ENCODE data around the gene DDI2. TPM values are rescaled to one million over a fixed set of nuclear protein-coding genes. Genes with fewer than 3 reads are reported as not detected.

DDI2 gene
- total RNA-seq, 2 experiments from 2014 or later = 26.3 to 28.2 TPM

- Mint-ChIP-seq H3K4me3 (no peak overlapping the region), H3K9me3 (no peaks in the 10 kb centered on the region), H3K27ac (no peak overlapping the region), H3K4me1 (ENCODE audit: low read depth) (peaks cover 23% of the 10 kb centered on the region), H3K36me3 (peaks cover 7% of the 10 kb centered on the region), H3K27me3 (no peaks in the 10 kb centered on the region)
- intact Hi-C loops (cut with micrococcal nuclease) = no loop called here
- no peak for DNase-seq
- ChIA-PET CTCF (no interaction called here), POLR2A (no interaction called here)
Measured at GRCh38 chr1:15701784-15702183, 84.5 kb downstream of the DDI2 start.

- Mint-ChIP-seq H3K4me3 (no peak overlapping the region), H3K4me1 (ENCODE audit: low read depth) (peaks cover 16% of the 10 kb centered on the region), H3K27ac (no peak overlapping the region), H3K27me3 (no peaks in the 10 kb centered on the region), H3K36me3 (peaks cover 7% of the 10 kb centered on the region), H3K9me3 (no peaks in the 10 kb centered on the region)
- intact Hi-C loops (cut with micrococcal nuclease) = no loop called here
- ChIA-PET CTCF (no interaction called here), POLR2A (no interaction called here)
- DNase-seq = no peak
Measured at GRCh38 chr1:15702722-15703550, 85.7 kb downstream of the DDI2 start.

GRCh38 chr1:15703562-15703961 lies 86.3 kb downstream of the DDI2 start:
- intact Hi-C loops (cut with micrococcal nuclease) = no loop called here
- peaks cover 7% of the 10 kb centered on the region for H3K36me3 Mint-ChIP-seq
- no peaks in the 10 kb centered on the region for H3K9me3 Mint-ChIP-seq
- H3K27me3 Mint-ChIP-seq = no peaks in the 10 kb centered on the region
- no peak for DNase-seq
- POLR2A ChIA-PET = no interaction called here
- H3K27ac Mint-ChIP-seq = no peak overlapping the region
- H3K4me1 Mint-ChIP-seq (ENCODE audit: low read depth) = peaks cover 16% of the 10 kb centered on the region
- CTCF ChIA-PET = interaction anchor here (1.2 kb wide), 1 partner anchor 112 kb away, joined by 5 read pairs; no protein-coding TSS in a partner anchor
- no peak overlapping the region for H3K4me3 Mint-ChIP-seq

- ChIA-PET CTCF (interaction anchor here (1.2 kb wide), 1 partner anchor 111 kb away, joined by 5 read pairs; no protein-coding TSS in a partner anchor), POLR2A (interaction anchor here (1.3 kb wide), 1 partner anchor 20 kb away, joined by 3 read pairs; no protein-coding TSS in a partner anchor)
- H3K9me3 Mint-ChIP-seq = no peaks in the 10 kb centered on the region
- no peak for DNase-seq
- H3K4me3 Mint-ChIP-seq = no peak overlapping the region
- intact Hi-C loops (cut with micrococcal nuclease) = no loop called here
- peaks cover 13% of the 10 kb centered on the region for H3K4me1 Mint-ChIP-seq (ENCODE audit: low read depth)
- peaks cover 4% of the 10 kb centered on the region for H3K36me3 Mint-ChIP-seq
- no peaks in the 10 kb centered on the region for H3K27me3 Mint-ChIP-seq
- no peak overlapping the region for H3K27ac Mint-ChIP-seq
Measured at GRCh38 chr1:15704526-15705183, 87.4 kb downstream of the DDI2 start.

- no peak for DNase-seq
- Mint-ChIP-seq H3K27me3 (no peaks in the 10 kb centered on the region), H3K9me3 (no peaks in the 10 kb centered on the region), H3K36me3 (peaks cover 4% of the 10 kb centered on the region), H3K4me3 (no peak overlapping the region), H3K27ac (no peak overlapping the region), H3K4me1 (ENCODE audit: low read depth) (peaks cover 13% of the 10 kb centered on the region)
- intact Hi-C loops (cut with micrococcal nuclease) = no loop called here
- ChIA-PET CTCF (no interaction called here), POLR2A (interaction anchor here (1.3 kb wide), 1 partner anchor 20 kb away, joined by 3 read pairs; no protein-coding TSS in a partner anchor)
Measured at GRCh38 chr1:15705184-15705566, 87.9 kb downstream of the DDI2 start.

- CTCF ChIA-PET = interaction anchor here (0.6 to 0.7 kb wide), 2 partner anchors 128 to 377 kb away, joined by 3 to 4 read pairs; no protein-coding TSS in a partner anchor
- POLR2A ChIA-PET = no interaction called here
- H3K36me3 Mint-ChIP-seq = peaks cover 4% of the 10 kb centered on the region
- no peak for DNase-seq
- H3K9me3 Mint-ChIP-seq = no peaks in the 10 kb centered on the region
- intact Hi-C loops (cut with micrococcal nuclease) = no loop called here
- no peaks in the 10 kb centered on the region for H3K27me3 Mint-ChIP-seq
- H3K4me1 Mint-ChIP-seq (ENCODE audit: low read depth) = peaks cover 13% of the 10 kb centered on the region
- no peak overlapping the region for H3K27ac Mint-ChIP-seq
- H3K4me3 Mint-ChIP-seq = no peak overlapping the region
Measured at GRCh38 chr1:15706751-15707150, 89.5 kb downstream of the DDI2 start.

GRCh38 chr1:15707239-15707925 lies 90.1 kb downstream of the DDI2 start:
- Mint-ChIP-seq H3K27me3 (no peaks in the 10 kb centered on the region), H3K27ac (no peak overlapping the region), H3K9me3 (no peaks in the 10 kb centered on the region), H3K36me3 (peaks cover 4% of the 10 kb centered on the region), H3K4me1 (ENCODE audit: low read depth) (peaks cover 13% of the 10 kb centered on the region), H3K4me3 (no peak overlapping the region)
- DNase-seq = no peak
- intact Hi-C loops (cut with micrococcal nuclease) = no loop called here
- ChIA-PET POLR2A (no interaction called here), CTCF (interaction anchor here (0.6 to 0.7 kb wide), 2 partner anchors 129 to 376 kb away, joined by 3 to 4 read pairs; no protein-coding TSS in a partner anchor)

GRCh38 chr1:15708486-15709137 lies 91.4 kb downstream of the DDI2 start:
- ChIA-PET POLR2A (no interaction called here), CTCF (no interaction called here)

GRCh38 chr1:15709226-15709625 lies 92.0 kb downstream of the DDI2 start:
- H3K4me3 Mint-ChIP-seq = no peak overlapping the region
- no peaks in the 10 kb centered on the region for H3K9me3 Mint-ChIP-seq
- CTCF ChIA-PET = no interaction called here
- no peak for DNase-seq
- H3K36me3 Mint-ChIP-seq = peaks cover 4% of the 10 kb centered on the region
- POLR2A ChIA-PET = no interaction called here
- peaks cover 10% of the 10 kb centered on the region for H3K4me1 Mint-ChIP-seq (ENCODE audit: low read depth)
- no peaks in the 10 kb centered on the region for H3K27me3 Mint-ChIP-seq
- H3K27ac Mint-ChIP-seq = no peak overlapping the region
- intact Hi-C loops (cut with micrococcal nuclease) = no loop called here

More at GRCh38 chr1:15708486-15709137, 91.4 kb downstream of the DDI2 start:
- Mint-ChIP-seq H3K9me3 (no peaks in the 10 kb centered on the region), H3K4me3 (no peak overlapping the region), H3K27ac (no peak overlapping the region), H3K36me3 (peaks cover 4% of the 10 kb centered on the region), H3K27me3 (no peaks in the 10 kb centered on the region), H3K4me1 (ENCODE audit: low read depth) (peaks cover 10% of the 10 kb centered on the region)
- intact Hi-C loops (cut with micrococcal nuclease) = no loop called here
- no peak for DNase-seq

- no peaks in the 10 kb centered on the region for H3K27me3 Mint-ChIP-seq
- no peaks in the 10 kb centered on the region for H3K36me3 Mint-ChIP-seq
- H3K9me3 Mint-ChIP-seq = no peaks in the 10 kb centered on the region
- H3K4me1 Mint-ChIP-seq (ENCODE audit: low read depth) = peaks cover 5% of the 10 kb centered on the region
- DNase-seq = no peak
- ChIA-PET POLR2A (interaction anchor here (0.6 kb wide), 1 partner anchor 15 kb away, joined by 3 read pairs; no protein-coding TSS in a partner anchor), CTCF (interaction anchor here (1.6 kb wide), 1 partner anchor 103 kb away, joined by 3 read pairs; no protein-coding TSS in a partner anchor)
- intact Hi-C loops (cut with micrococcal nuclease) = no loop called here
- H3K4me3 Mint-ChIP-seq = no peak overlapping the region
- H3K27ac Mint-ChIP-seq = no peak overlapping the region
Measured at GRCh38 chr1:15712168-15712567, 94.9 kb downstream of the DDI2 start.

GRCh38 chr1:15714406-15715136 lies 97.3 kb downstream of the DDI2 start:
- Mint-ChIP-seq H3K9me3 (no peaks in the 10 kb centered on the region), H3K36me3 (peaks cover 4% of the 10 kb centered on the region), H3K27ac (no peak overlapping the region), H3K27me3 (no peaks in the 10 kb centered on the region), H3K4me1 (ENCODE audit: low read depth) (peaks cover 1% of the 10 kb centered on the region), H3K4me3 (no peak overlapping the region)
- intact Hi-C loops (cut with micrococcal nuclease) = no loop called here
- no peak for DNase-seq
- CTCF ChIA-PET = no interaction called here
- POLR2A ChIA-PET = interaction anchor here (0.8 kb wide), 1 partner anchor 96 kb away, joined by 3 read pairs; no protein-coding TSS in a partner anchor
